ENCODE data around the gene ZIC4. TPM values are rescaled to one million over a fixed set of nuclear protein-coding genes. Genes with fewer than 3 reads are reported as not detected.

Gene ZIC4
- total and polyA plus RNA-seq, 2 donors (not counting 1 experiment from before 2014, with no cell fraction given), result not detected

DNA sequence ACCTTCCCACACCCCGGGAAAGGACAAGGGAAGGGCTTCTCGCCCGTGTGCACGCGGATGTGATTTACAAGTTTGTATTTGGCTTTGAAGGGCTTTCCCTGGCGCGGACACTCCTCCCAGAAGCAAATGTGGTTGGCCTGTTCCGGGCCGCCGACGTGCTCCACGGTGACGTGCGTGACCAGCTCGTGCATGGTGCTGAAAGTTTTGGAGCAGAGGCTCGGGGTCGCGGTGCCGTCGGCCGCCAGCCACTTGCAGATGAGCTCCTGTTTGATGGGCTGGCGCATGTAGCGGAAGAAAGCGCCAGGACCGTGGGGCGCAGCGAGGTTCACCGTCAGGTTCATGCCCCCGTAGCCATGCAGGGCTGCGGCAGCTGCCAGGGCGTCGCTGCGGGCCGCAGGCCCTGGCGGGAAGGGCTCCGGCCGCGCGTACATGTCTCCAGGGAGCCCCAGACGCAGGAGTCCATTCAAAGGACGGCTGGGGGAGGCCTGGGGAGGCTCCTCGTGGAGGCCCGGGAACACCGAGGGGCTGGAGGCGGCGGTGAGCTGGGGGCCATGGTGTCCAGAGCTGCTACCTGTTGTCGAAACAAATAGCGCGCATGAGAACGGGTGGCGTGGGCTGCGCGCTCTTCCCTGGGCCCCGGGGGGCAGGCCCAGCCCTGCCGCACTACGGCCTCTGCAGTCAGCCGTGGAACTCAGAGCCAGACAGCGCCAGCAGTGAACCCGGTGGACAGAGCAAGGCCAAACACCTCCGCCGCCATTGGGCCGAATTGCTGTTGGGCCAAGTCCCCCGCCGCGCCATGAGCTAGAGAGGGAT lies 10.2 kb downstream of the ZIC4 start:
- Histone ChIP-seq H3K4me3 (replicated peaks in 1 of 4; ENCODE audit: control extremely low read depth in 1 of 4, insufficient read depth in 1 of 4, low read depth in 3 of 4, low read length in 4 of 4) (no peak overlapping the region), H3K9ac (ENCODE audit: insufficient read depth, low read length) (no peak overlapping the region), H3K27me3 (ENCODE audit: control insufficient read depth, insufficient read depth, low read length) (peaks cover 67% of the 10 kb centered on the region)

GRCh38 chr3:147394884-147395225 lies 11.5 kb downstream of the ZIC4 start:
- no peak for TF ChIP-seq EZH2 (IDR thresholded peaks at IDR 0.05; ENCODE audit: low read length, missing control alignments)
- TF ChIP-seq, protein P1, sequence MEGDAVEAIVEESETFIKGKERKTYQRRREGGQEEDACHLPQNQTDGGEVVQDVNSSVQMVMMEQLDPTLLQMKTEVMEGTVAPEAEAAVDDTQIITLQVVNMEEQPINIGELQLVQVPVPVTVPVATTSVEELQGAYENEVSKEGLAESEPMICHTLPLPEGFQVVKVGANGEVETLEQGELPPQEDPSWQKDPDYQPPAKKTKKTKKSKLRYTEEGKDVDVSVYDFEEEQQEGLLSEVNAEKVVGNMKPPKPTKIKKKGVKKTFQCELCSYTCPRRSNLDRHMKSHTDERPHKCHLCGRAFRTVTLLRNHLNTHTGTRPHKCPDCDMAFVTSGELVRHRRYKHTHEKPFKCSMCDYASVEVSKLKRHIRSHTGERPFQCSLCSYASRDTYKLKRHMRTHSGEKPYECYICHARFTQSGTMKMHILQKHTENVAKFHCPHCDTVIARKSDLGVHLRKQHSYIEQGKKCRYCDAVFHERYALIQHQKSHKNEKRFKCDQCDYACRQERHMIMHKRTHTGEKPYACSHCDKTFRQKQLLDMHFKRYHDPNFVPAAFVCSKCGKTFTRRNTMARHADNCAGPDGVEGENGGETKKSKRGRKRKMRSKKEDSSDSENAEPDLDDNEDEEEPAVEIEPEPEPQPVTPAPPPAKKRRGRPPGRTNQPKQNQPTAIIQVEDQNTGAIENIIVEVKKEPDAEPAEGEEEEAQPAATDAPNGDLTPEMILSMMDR (conservative IDR thresholded peaks at IDR 0.05 in 1 of 2, IDR thresholded peaks at IDR 0.05 in 1 of 2; ENCODE audit: low read depth in 1 of 2, low read length in 2 of 2), result no peak
- Histone ChIP-seq H3K4me1 (ENCODE audit: control insufficient read depth, extremely low read depth, insufficient read depth, low read length) (no peaks in the 10 kb centered on the region), H3K36me3 (ENCODE audit: control insufficient read depth, insufficient read depth, low read length) (no peaks in the 10 kb centered on the region), H3K9me3 (ENCODE audit: control insufficient read depth, insufficient read depth, low read depth, low read length) (no peaks in the 10 kb centered on the region), H3K9ac (ENCODE audit: insufficient read depth, low read length) (no peak overlapping the region), H3K4me2 (ENCODE audit: extremely low read depth, insufficient read depth, low read length) (no peak overlapping the region), H3K79me2 (ENCODE audit: control insufficient read depth, insufficient read depth, low read length) (no peaks in the 10 kb centered on the region), H3K4me3 (replicated peaks in 1 of 4; ENCODE audit: control extremely low read depth in 1 of 4, insufficient read depth in 1 of 4, low read depth in 3 of 4, low read length in 4 of 4) (no peak overlapping the region), H4K20me1 (ENCODE audit: control insufficient read depth, extremely low read depth, insufficient read depth, low read length) (no peaks in the 10 kb centered on the region), H3K27me3 (ENCODE audit: control insufficient read depth, insufficient read depth, low read length) (peaks cover 74% of the 10 kb centered on the region), H3K27ac (ENCODE audit: insufficient read depth, low read length) (no peak overlapping the region), H2AFZ (ENCODE audit: low read length) (no peak overlapping the region)
- no peak for DNase-seq (ENCODE audit: low read depth in 2 of 2)

More for the DNA sequence above, 10.2 kb downstream of the ZIC4 start:
- Histone ChIP-seq H3K9me3 (ENCODE audit: control insufficient read depth, insufficient read depth, low read depth, low read length) (no peaks in the 10 kb centered on the region), H3K27ac (ENCODE audit: insufficient read depth, low read length) (no peak overlapping the region), H3K4me2 (ENCODE audit: extremely low read depth, insufficient read depth, low read length) (no peak overlapping the region), H2AFZ (ENCODE audit: low read length) (no peak overlapping the region), H3K4me1 (ENCODE audit: control insufficient read depth, extremely low read depth, insufficient read depth, low read length) (no peaks in the 10 kb centered on the region), H3K79me2 (ENCODE audit: control insufficient read depth, insufficient read depth, low read length) (no peaks in the 10 kb centered on the region), H4K20me1 (ENCODE audit: control insufficient read depth, extremely low read depth, insufficient read depth, low read length) (no peaks in the 10 kb centered on the region), H3K36me3 (ENCODE audit: control insufficient read depth, insufficient read depth, low read length) (no peaks in the 10 kb centered on the region)
- no peak for TF ChIP-seq EZH2 (IDR thresholded peaks at IDR 0.05; ENCODE audit: low read length, missing control alignments)
- TF ChIP-seq, protein P1 (conservative IDR thresholded peaks at IDR 0.05 in 1 of 2, IDR thresholded peaks at IDR 0.05 in 1 of 2; ENCODE audit: low read depth in 1 of 2, low read length in 2 of 2), result no peak
- no peak for DNase-seq (ENCODE audit: low read depth in 2 of 2)

DNA sequence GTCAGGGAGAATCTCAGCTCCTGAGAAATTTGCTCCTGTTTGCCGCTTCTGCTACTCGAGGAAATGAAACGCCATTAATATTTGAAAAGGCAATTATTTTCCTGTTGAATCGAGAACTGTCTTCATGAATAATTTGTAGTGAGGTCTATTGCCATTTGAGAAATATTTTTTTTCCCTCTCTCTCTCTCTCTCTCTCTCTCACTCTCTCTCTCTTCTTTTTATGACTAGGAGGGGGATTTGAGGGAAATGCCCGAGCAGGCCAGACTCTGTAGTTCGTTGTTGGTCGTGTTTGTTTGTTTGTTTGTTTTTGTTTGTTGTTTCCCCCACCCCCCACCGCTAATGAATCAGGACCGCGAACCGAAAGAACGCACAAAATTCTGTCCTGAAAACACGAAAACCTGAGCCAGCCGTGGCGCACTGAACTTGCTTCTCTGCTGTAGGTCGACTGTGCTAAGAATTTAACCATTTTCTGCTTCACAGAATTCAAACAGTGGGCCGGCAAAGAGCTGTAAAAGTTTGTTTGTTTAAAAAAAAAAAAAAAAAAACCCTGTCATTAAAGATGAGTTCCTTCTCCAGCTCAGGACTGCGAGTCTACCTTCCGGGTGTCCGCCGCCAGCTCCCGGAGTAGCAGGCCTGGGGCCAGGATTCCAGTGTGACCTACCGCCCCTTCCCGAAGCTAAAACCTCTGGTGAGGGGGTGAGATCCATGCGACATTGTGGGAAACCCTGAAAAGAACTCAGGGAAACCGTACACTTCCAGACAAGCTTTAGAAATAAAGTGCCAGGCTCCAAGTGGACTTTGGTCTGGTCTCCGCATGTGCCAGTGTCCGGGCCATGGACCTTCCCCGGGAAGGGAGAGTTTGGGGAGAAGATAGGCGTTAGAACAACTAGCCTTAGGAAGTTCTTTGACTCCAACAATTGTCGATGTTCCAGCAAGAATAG lies 12.1 kb downstream of the ZIC4 start:
- H2AFZ ChIP-seq (ENCODE audit: low read length), result no peak overlapping the region
- no peaks in the 10 kb centered on the region for H4K20me1 ChIP-seq (ENCODE audit: control insufficient read depth, extremely low read depth, insufficient read depth, low read length)
- peak overlapping the region; percentile 40 for H3K4me2 ChIP-seq (ENCODE audit: extremely low read depth, insufficient read depth, low read length)
- H3K36me3 ChIP-seq (ENCODE audit: control insufficient read depth, insufficient read depth, low read length), result no peaks in the 10 kb centered on the region
- peak overlapping the region in 1 of 4 experiments; percentile 37 for H3K4me3 ChIP-seq (replicated peaks in 1 of 4; ENCODE audit: control extremely low read depth in 1 of 4, insufficient read depth in 1 of 4, low read depth in 3 of 4, low read length in 4 of 4)
- H3K9me3 ChIP-seq (ENCODE audit: control insufficient read depth, insufficient read depth, low read depth, low read length), result no peaks in the 10 kb centered on the region
- no peak for TF ChIP-seq EZH2 (IDR thresholded peaks at IDR 0.05; ENCODE audit: low read length, missing control alignments)
- TF ChIP-seq, protein P1 (conservative IDR thresholded peaks at IDR 0.05 in 1 of 2, IDR thresholded peaks at IDR 0.05 in 1 of 2; ENCODE audit: low read depth in 1 of 2, low read length in 2 of 2), result no peak
- DNase-seq (ENCODE audit: low read depth in 2 of 2), result no peak
- no peaks in the 10 kb centered on the region for H3K4me1 ChIP-seq (ENCODE audit: control insufficient read depth, extremely low read depth, insufficient read depth, low read length)
- no peaks in the 10 kb centered on the region for H3K79me2 ChIP-seq (ENCODE audit: control insufficient read depth, insufficient read depth, low read length)
- no peak overlapping the region for H3K9ac ChIP-seq (ENCODE audit: insufficient read depth, low read length)
- H3K27me3 ChIP-seq (ENCODE audit: control insufficient read depth, insufficient read depth, low read length), result peaks cover 78% of the 10 kb centered on the region
- H3K27ac ChIP-seq (ENCODE audit: insufficient read depth, low read length), result no peak overlapping the region
